HEK293 (cell line): Measurements from ENCODE around the gene OR8S1.

Experiments
- CTCF ChIA-PET: fragments of 350-600 bp; formaldehyde crosslinking; extraction: SDS; loops from one replicate; lab custom pipeline; 2021; ENCODE audit warnings: antibody characterized with exemption; lab: Yijun Ruan, JAX
- POLR2A ChIA-PET: fragments of 300-600 bp; formaldehyde crosslinking; extraction: SDS; loops from one replicate; lab custom pipeline; 2020; ENCODE audit warnings: antibody characterized with exemption, inconsistent platforms; lab: Yijun Ruan, JAX
- H3K27ac ChIP-seq: fragments of 200-500 bp; sonication (Bioruptor generic); 2 replicates; pipeline ENCODE4 v1.5.1; 2014; ENCODE audit warnings: low read depth, low read length, control low read depth, inconsistent platforms; ENCODE audit errors: extremely low read depth
- H3K36me3 ChIP-seq, 2 experiments: fragments of 200-500 bp in 1 of 2; sonication (Bioruptor generic) in 1 of 2; 1 replicate in 1 of 2; 2 replicates in 1 of 2; pipeline ENCODE4 v1.5.1; 2014 to 2017; ENCODE audit warnings: inconsistent platforms in 2 of 2, low read length in 2 of 2; ENCODE audit not compliant: control insufficient read depth in 2 of 2, insufficient read depth in 1 of 2
- H3K4me1 ChIP-seq: fragments of 200-500 bp; sonication (Bioruptor generic); 2 replicates; pipeline ENCODE4 v1.5.1; 2014; ENCODE audit warnings: mild to moderate bottlenecking, low read length, inconsistent platforms; ENCODE audit not compliant: control insufficient read depth, insufficient read depth
- H3K4me3 ChIP-seq: 2 replicates; pipeline ENCODE4 v1.5.1; 2011; ENCODE audit warnings: low read depth, mild to moderate bottlenecking, control low read depth, low read length, moderate library complexity
- H3K9me3 ChIP-seq: fragments of 200-500 bp; sonication (Bioruptor generic); 2 replicates; pipeline ENCODE4 v1.5.1; 2014; ENCODE audit warnings: low read depth, low read length, inconsistent platforms; ENCODE audit not compliant: control insufficient read depth, insufficient read depth
- ATF2 ChIP-seq: fragments of 450-650 bp; formaldehyde crosslinking; IDR thresholded peaks from 2 replicates; pipeline ENCODE4 v1.5.1; 2016; ENCODE audit warnings: missing biosample characterization, missing genetic modification characterization, low read depth
- FEZF1 ChIP-seq: fragments of 450-650 bp; formaldehyde crosslinking; IDR thresholded peaks from 2 replicates; pipeline ENCODE4 v1.5.1; 2016; ENCODE audit warnings: missing biosample characterization, missing genetic modification characterization
- MZF1 ChIP-seq: fragments of 450-650 bp; formaldehyde crosslinking; IDR thresholded peaks from 2 replicates; pipeline ENCODE4 v1.5.1; 2017; ENCODE audit warnings: missing biosample characterization, missing genetic modification characterization, borderline replicate concordance
- OSR2 ChIP-seq: fragments of 450-650 bp; formaldehyde crosslinking; IDR thresholded peaks from 2 replicates; pipeline ENCODE4 v1.5.1; 2016; ENCODE audit warnings: missing biosample characterization, missing genetic modification characterization
- PBX3 ChIP-seq: sonication (generic); formaldehyde crosslinking; IDR thresholded peaks from 2 replicates; pipeline ENCODE4 v1.8.1; 2022; ENCODE audit warnings: mild to moderate bottlenecking, moderate library complexity, missing genetic modification reagents
- PRDM4 ChIP-seq: fragments of 450-650 bp; formaldehyde crosslinking; IDR thresholded peaks from 2 replicates; pipeline ENCODE4 v1.5.1; 2017; ENCODE audit warnings: missing biosample characterization, missing genetic modification characterization
- TCF7L2 ChIP-seq: IDR thresholded peaks from 2 replicates; pipeline ENCODE4 v1.6.1; 2011; ENCODE audit warnings: low read depth, mild to moderate bottlenecking, inconsistent platforms, low read length, moderate library complexity, borderline replicate concordance
- ZBTB1 ChIP-seq: fragments of 450-650 bp; formaldehyde crosslinking; IDR thresholded peaks from 2 replicates; pipeline ENCODE4 v1.5.1; 2016; ENCODE audit warnings: missing biosample characterization, missing genetic modification characterization
- ZBTB20 ChIP-seq: fragments of 450-650 bp; formaldehyde crosslinking; IDR thresholded peaks from 2 replicates; pipeline ENCODE4 v1.5.1; 2016; ENCODE audit warnings: missing biosample characterization, missing genetic modification characterization
- ZNF214 ChIP-seq: fragments of 450-650 bp; formaldehyde crosslinking; IDR thresholded peaks from 2 replicates; pipeline ENCODE4 v1.5.1; 2017; ENCODE audit warnings: missing biosample characterization, mild to moderate bottlenecking, missing genetic modification characterization, borderline replicate concordance
- ZNF274 ChIP-seq, 2 experiments: fragments of 200-500 bp in 1 of 2; fragments of 450-650 bp in 1 of 2; sonication (Bioruptor generic) in 1 of 2; formaldehyde crosslinking in 1 of 2; IDR thresholded peaks; 2 replicates each; pipeline versions ENCODE4 v1.5.1 to v1.6.1; 2014 to 2016; ENCODE audit warnings: borderline replicate concordance in 1 of 2, inconsistent platforms in 1 of 2, low read length in 1 of 2, missing biosample characterization in 1 of 2, missing genetic modification characterization in 1 of 2
- ZNF324 ChIP-seq: fragments of 450-650 bp; formaldehyde crosslinking; IDR thresholded peaks from 2 replicates; pipeline ENCODE4 v1.5.1; 2016; ENCODE audit warnings: missing biosample characterization, missing genetic modification characterization
- ZNF423 ChIP-seq: fragments of 450-650 bp; formaldehyde crosslinking; IDR thresholded peaks from 2 replicates; pipeline ENCODE4 v1.5.1; 2016; ENCODE audit warnings: missing biosample characterization, missing genetic modification characterization
- ZNF544 ChIP-seq: fragments of 450-650 bp; formaldehyde crosslinking; IDR thresholded peaks from 2 replicates; pipeline ENCODE4 v1.5.0; 2017; ENCODE audit warnings: missing biosample characterization, missing genetic modification characterization
- ZNF558 ChIP-seq: fragments of 450-650 bp; formaldehyde crosslinking; IDR thresholded peaks from 2 replicates; pipeline ENCODE4 v1.5.1; 2016; ENCODE audit warnings: missing biosample characterization, missing genetic modification characterization
- ZNF560 ChIP-seq: fragments of 450-650 bp; formaldehyde crosslinking; IDR thresholded peaks from 2 replicates; pipeline ENCODE4 v1.5.1; 2017; ENCODE audit warnings: missing biosample characterization, missing genetic modification characterization, borderline replicate concordance
- ZNF585B ChIP-seq: fragments of 450-650 bp; formaldehyde crosslinking; IDR thresholded peaks from 2 replicates; pipeline ENCODE4 v1.5.1; 2016; ENCODE audit warnings: missing biosample characterization, missing genetic modification characterization
- ZNF670 ChIP-seq: fragments of 450-650 bp; formaldehyde crosslinking; IDR thresholded peaks from 2 replicates; pipeline ENCODE4 v1.5.1; 2016; ENCODE audit warnings: missing biosample characterization, missing genetic modification characterization, low read depth
- ZSCAN23 ChIP-seq: fragments of 450-650 bp; formaldehyde crosslinking; IDR thresholded peaks from 2 replicates; pipeline ENCODE4 v1.5.1; 2016; ENCODE audit warnings: missing biosample characterization, missing genetic modification characterization

Gene OR8S1

GRCh38 chr12:48525332-48525731 is at the start of gene OR8S1:
OR8S1 (plus strand) TSS chr12:48525632; CDS start chr12:48525632, 0 bp downstream.
- no peaks in the 10 kb centered on the region for H3K4me1 ChIP-seq
- H3K9me3 ChIP-seq: no peaks in the 10 kb centered on the region
- H3K4me3 ChIP-seq: no peak within 1 kb of the TSS
- TF ChIP-seq ZNF274 (IDR thresholded peaks at IDR 0.05; ENCODE audit: low read length) (no peak), ZNF274 (tag by site-specific recombination; IDR thresholded peaks at IDR 0.05; ENCODE audit: borderline replicate concordance) (no peak)
- CTCF ChIA-PET: no interaction called here
- no peak within 1 kb of the TSS for H3K27ac ChIP-seq
- POLR2A ChIA-PET: no interaction called here
- no peaks in the 10 kb centered on the region for H3K36me3 ChIP-seq

GRCh38 chr12:48482198-48482597 is 43.2 kb upstream of the OR8S1 start, which contains the start of gene C12orf54:
C12orf54 (plus strand) TSS chr12:48482498; CDS start chr12:48483297, 799 bp downstream.
- Histone ChIP-seq H3K27ac (no peak within 1 kb of the TSS), H3K4me1 (no peaks in the 10 kb centered on the region), H3K36me3 (no peaks in the 10 kb centered on the region), H3K4me3 (no peak within 1 kb of the TSS), H3K9me3 (no peaks in the 10 kb centered on the region)
- no peak for TF ChIP-seq ATF2 (tag by site-specific recombination)
- TF ChIP-seq PBX3 (CRISPR knock-in tag): no peak
- TF ChIP-seq TCF7L2: no peak
- TF ChIP-seq ZBTB1 (tag by site-specific recombination): no peak
- TF ChIP-seq ZSCAN23 (tag by site-specific recombination): no peak
- no peak for TF ChIP-seq ZBTB20 (tag by site-specific recombination)
- no peak for TF ChIP-seq ZNF585B (tag by site-specific recombination)
- TF ChIP-seq PRDM4 (tag by site-specific recombination): no peak
- TF ChIP-seq FEZF1: no peak
- TF ChIP-seq ZNF558 (tag by site-specific recombination): no peak
- no peak for TF ChIP-seq ZNF560 (tag by site-specific recombination)
- TF ChIP-seq OSR2 (tag by site-specific recombination): no peak
- no peak for TF ChIP-seq MZF1
- no peak for TF ChIP-seq ZNF324 (tag by site-specific recombination)
- TF ChIP-seq ZNF423 (tag by site-specific recombination): no peak
- TF ChIP-seq ZNF670 (tag by site-specific recombination): no peak
- TF ChIP-seq ZNF544: no peak
- TF ChIP-seq ZNF214 (tag by site-specific recombination): no peak
- ChIA-PET CTCF (interaction anchor here (0.6 to 0.7 kb wide), 3 partner anchors 152 to 372 kb away, joined by 3 to 4 read pairs (median 4); no protein-coding TSS in a partner anchor), POLR2A (no interaction called here)
